Measurements from ENCODE around the gene CDH11.

Gene CDH11

DNA sequence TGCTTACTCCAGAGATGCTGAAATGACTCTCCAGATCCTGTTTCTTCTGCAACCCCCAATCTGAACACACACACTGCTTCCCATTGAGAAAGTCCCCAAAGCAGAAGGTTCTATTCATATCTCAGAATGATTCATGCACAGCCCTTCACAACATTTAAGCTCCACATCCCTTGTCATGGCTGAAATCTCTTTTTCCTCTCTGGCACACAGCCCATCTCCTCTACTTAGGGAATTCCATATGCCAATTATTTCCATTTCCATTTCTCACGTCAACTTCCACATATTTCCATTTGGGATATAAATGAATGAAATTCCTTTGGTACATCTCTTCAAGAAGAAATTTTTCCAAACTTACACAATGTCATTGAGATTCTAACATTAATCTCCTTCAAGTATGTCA is 119.6 kb downstream of the CDH11 start:
- TF ChIP-seq, protein P1, sequence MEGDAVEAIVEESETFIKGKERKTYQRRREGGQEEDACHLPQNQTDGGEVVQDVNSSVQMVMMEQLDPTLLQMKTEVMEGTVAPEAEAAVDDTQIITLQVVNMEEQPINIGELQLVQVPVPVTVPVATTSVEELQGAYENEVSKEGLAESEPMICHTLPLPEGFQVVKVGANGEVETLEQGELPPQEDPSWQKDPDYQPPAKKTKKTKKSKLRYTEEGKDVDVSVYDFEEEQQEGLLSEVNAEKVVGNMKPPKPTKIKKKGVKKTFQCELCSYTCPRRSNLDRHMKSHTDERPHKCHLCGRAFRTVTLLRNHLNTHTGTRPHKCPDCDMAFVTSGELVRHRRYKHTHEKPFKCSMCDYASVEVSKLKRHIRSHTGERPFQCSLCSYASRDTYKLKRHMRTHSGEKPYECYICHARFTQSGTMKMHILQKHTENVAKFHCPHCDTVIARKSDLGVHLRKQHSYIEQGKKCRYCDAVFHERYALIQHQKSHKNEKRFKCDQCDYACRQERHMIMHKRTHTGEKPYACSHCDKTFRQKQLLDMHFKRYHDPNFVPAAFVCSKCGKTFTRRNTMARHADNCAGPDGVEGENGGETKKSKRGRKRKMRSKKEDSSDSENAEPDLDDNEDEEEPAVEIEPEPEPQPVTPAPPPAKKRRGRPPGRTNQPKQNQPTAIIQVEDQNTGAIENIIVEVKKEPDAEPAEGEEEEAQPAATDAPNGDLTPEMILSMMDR (IDR thresholded peaks at IDR 0.05) = no peak
- Histone ChIP-seq H3K27ac (no peak overlapping the region), H3K9me3 (no peaks in the 10 kb centered on the region), H3K4me1 (ENCODE audit: control insufficient read depth in 1 of 2, insufficient read depth in 1 of 2, low read depth in 1 of 2, low read length in 1 of 2) (no peaks in the 10 kb centered on the region), H3K4me3 (ENCODE audit: low read depth in 1 of 2, low read length in 1 of 2) (no peak overlapping the region), H3K27me3 (no peaks in the 10 kb centered on the region), H3K36me3 (no peaks in the 10 kb centered on the region)

GRCh38 chr16:65000654-65001053 is 121.2 kb downstream of the CDH11 start:
- H3K27ac ChIP-seq = no peak overlapping the region
- H3K9me3 ChIP-seq = no peaks in the 10 kb centered on the region
- no peak overlapping the region for H3K4me3 ChIP-seq (ENCODE audit: low read depth in 1 of 2, low read length in 1 of 2)
- TF ChIP-seq, protein P1 (IDR thresholded peaks at IDR 0.05) = no peak
- no peaks in the 10 kb centered on the region for H3K36me3 ChIP-seq
- no peaks in the 10 kb centered on the region for H3K4me1 ChIP-seq (ENCODE audit: control insufficient read depth in 1 of 2, insufficient read depth in 1 of 2, low read depth in 1 of 2, low read length in 1 of 2)
- no peaks in the 10 kb centered on the region for H3K27me3 ChIP-seq

- no peak overlapping the region for H3K4me3 ChIP-seq (ENCODE audit: low read depth in 1 of 2, low read length in 1 of 2)
- no peaks in the 10 kb centered on the region for H3K36me3 ChIP-seq
- H3K27me3 ChIP-seq = no peaks in the 10 kb centered on the region
- no peaks in the 10 kb centered on the region for H3K4me1 ChIP-seq (ENCODE audit: control insufficient read depth in 1 of 2, insufficient read depth in 1 of 2, low read depth in 1 of 2, low read length in 1 of 2)
- no peaks in the 10 kb centered on the region for H3K9me3 ChIP-seq
- H3K27ac ChIP-seq = no peak overlapping the region
- TF ChIP-seq, protein P1 (IDR thresholded peaks at IDR 0.05) = no peak
Observed at GRCh38 chr16:64997751-64998150, 124.1 kb downstream of the CDH11 start.

DNA sequence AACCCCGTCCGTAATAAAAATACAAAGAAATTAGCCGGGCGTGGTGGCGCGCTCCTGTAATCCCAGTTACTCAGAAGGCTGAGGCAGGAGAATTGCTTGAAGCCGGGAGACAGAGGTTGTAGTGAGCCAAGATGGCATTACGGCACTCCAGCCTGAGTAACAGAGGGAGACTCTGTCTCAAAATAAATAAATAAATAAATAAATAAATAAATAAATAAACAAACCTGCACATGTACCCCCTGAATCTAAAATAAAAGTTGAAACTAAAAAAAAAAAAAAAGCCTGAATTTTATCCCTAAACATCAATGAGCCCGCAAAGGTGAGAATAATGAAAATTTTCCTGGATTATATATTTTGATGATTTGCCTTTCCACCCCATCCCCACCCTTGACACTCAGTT is 124.7 kb downstream of the CDH11 start:
- no peaks in the 10 kb centered on the region for H3K27me3 ChIP-seq
- H3K4me3 ChIP-seq (ENCODE audit: low read depth in 1 of 2, low read length in 1 of 2) = no peak overlapping the region
- H3K4me1 ChIP-seq (ENCODE audit: control insufficient read depth in 1 of 2, insufficient read depth in 1 of 2, low read depth in 1 of 2, low read length in 1 of 2) = no peaks in the 10 kb centered on the region
- H3K36me3 ChIP-seq = no peaks in the 10 kb centered on the region
- H3K9me3 ChIP-seq = no peaks in the 10 kb centered on the region
- TF ChIP-seq, protein P1 (IDR thresholded peaks at IDR 0.05) = no peak
- H3K27ac ChIP-seq = no peak overlapping the region

- Histone ChIP-seq H3K27me3 (no peaks in the 10 kb centered on the region), H3K27ac (no peak overlapping the region), H3K36me3 (no peaks in the 10 kb centered on the region), H3K4me1 (ENCODE audit: control insufficient read depth in 1 of 2, insufficient read depth in 1 of 2, low read depth in 1 of 2, low read length in 1 of 2) (no peaks in the 10 kb centered on the region), H3K9me3 (no peaks in the 10 kb centered on the region), H3K4me3 (ENCODE audit: low read depth in 1 of 2, low read length in 1 of 2) (no peak overlapping the region)
- TF ChIP-seq, protein P1 (IDR thresholded peaks at IDR 0.05) = no peak
Observed at GRCh38 chr16:64996641-64997040, 125.2 kb downstream of the CDH11 start.

GRCh38 chr16:64993464-64993863 is 128.4 kb downstream of the CDH11 start:
- Histone ChIP-seq H3K4me1 (ENCODE audit: control insufficient read depth in 1 of 2, insufficient read depth in 1 of 2, low read depth in 1 of 2, low read length in 1 of 2) (no peaks in the 10 kb centered on the region), H3K27me3 (no peaks in the 10 kb centered on the region), H3K27ac (no peak overlapping the region), H3K36me3 (no peaks in the 10 kb centered on the region), H3K4me3 (ENCODE audit: low read depth in 1 of 2, low read length in 1 of 2) (no peak overlapping the region), H3K9me3 (no peaks in the 10 kb centered on the region)
- TF ChIP-seq, protein P1 (IDR thresholded peaks at IDR 0.05) = no peak

Data from neutrophil (primary cell).